DMS153 treated with DMSO at 0.1 percent for 48 hours (cell line): Measurements from ENCODE around the gene ORAI1.
"Not testable (repeated sequence)": the region's sequence is repeated elsewhere in the genome, so short reads cannot be mapped to it uniquely, and the experiment has no call there.

Experiments used
- DNase-seq: peaks from one replicate; lab custom pipeline; 2025; ENCODE audit not compliant: unreplicated experiment; lab: John Stamatoyannopoulos, UW

ORAI1 gene

DNA sequence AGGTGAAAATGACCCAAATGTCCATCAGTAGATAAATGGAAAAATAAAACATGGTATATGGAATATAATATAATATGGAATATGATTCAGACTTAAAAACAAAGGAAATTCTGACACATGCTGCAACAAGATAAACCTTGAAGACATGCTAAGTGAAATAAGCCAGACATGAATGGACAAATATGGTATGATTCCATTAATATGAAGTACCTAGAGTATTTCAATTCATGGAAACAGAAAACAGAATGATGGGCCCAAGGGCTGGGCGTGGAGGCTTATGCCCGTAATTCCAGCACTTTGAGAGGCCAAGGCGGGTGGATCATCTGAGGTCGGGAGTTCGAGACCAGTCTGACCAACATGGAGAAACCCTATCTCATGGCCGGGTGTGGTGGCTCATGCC lies 22.7 kb upstream of the ORAI1 start:
- no peak for DNase-seq

DNA sequence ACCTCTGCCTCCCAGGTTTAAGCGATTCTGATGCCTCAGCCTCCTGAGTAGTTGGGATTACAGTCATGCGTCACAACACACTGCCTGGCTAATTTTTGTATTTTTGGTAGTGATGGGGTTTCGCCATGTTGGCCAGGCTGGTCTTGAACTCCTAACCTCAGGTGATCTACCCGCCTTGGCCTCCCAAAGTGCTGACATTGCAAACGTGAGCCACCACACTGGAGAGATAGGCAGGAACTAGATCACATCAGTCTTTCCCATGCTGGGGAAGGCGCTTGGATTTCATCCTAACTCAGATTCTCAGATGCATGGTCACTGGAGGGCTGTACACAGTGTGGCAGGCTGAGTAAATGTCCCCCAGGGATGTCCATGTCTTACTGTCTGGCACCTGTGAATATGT lies 18.0 kb upstream of the ORAI1 start:
- no peak for DNase-seq

DNA sequence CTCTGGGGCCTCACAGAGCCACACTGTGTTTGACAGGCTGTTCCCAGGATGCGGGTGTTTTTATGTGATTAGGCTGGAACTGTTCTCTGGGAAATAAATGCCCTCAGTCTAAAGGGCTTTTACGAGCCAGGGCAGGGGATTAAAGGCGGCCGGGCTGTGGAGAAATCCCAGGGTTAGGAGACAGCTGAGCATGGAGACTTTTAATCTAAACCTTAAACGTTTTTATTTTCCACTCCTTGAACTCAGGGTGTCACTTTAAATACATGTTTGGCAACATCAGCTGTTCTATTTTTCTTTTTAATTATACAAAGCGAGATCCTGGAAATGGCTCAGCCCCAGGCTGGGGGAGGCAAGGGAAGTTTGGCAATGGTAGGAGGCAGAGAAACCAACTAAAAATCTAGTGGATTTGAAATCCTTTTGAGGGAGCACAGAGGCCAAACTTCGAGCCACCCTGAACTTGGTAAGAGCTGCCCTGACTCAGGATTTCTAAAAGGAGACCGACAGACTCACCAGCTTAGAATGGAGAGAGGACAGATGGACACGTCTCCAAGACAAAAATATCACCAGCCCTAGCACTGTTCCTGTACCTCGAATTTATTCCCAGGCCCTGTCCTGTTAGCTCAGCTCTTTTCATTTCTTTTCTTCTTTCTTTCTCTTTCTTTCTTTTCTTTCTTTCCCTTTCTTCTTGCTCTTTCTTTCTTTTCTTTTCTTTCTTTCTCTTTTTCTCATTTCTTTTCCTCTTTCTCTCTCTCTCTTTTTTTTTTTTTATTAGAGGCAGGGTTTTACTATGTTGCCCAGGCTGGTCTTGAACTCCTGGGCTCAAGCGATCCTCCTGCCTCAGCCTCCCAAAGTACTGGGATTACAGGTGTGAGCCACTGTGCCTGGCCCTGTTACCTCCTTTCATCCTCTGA lies 15.8 kb upstream of the ORAI1 start:
- no peak for DNase-seq

DNA sequence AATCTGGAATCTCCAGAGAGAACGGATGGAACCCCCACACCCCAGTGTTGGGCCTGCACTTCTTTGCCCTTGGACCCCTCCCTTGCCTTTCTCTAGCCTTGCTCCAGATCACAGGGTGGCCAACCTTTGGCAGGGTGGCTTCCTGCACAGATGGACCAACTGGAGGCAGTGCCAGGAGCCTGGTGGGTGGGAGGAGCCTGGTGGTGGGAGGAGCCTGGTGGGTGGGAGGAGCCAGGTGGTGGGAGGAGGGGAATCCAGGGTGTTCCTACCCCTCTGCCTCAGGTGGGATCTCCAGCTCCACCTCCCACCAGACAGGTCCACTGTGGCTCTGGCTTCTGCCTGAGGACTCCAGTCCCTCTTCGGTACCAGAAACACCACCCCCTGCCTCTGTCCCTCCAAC lies 15.0 kb upstream of the ORAI1 start:
- no peak for DNase-seq

GRCh38 chr12:121613462-121613861 lies 12.9 kb upstream of the ORAI1 start:
- DNase-seq = no peak

DNA sequence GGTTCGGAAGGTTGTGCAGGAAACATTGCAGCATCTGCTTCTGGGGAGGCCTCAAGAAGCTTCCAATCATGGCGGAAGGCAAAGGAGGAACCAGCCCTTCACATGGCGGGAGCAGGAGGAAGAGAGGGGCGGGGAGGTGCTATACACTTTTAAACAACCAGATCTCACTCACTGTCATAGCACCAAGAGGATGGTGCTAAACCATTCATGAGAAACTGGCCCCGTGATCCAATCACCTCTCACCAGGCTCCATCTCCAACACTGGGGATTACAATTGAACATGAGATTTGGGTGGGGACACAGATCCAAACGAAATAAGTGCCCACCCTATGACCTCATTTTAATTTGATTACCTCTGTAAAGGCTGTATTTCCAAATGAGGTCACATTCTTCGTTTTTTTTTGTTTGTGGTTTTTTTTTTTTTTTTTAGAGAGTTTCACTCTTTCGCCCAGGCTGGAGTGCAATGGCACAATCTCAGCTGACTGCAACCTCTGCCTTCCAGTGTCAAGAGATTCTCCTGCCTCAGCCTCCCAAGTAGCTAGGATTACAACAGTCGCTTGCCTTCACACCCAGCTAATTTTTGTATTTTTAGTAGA lies 11.4 kb upstream of the ORAI1 start:
- DNase-seq = no peak

DNA sequence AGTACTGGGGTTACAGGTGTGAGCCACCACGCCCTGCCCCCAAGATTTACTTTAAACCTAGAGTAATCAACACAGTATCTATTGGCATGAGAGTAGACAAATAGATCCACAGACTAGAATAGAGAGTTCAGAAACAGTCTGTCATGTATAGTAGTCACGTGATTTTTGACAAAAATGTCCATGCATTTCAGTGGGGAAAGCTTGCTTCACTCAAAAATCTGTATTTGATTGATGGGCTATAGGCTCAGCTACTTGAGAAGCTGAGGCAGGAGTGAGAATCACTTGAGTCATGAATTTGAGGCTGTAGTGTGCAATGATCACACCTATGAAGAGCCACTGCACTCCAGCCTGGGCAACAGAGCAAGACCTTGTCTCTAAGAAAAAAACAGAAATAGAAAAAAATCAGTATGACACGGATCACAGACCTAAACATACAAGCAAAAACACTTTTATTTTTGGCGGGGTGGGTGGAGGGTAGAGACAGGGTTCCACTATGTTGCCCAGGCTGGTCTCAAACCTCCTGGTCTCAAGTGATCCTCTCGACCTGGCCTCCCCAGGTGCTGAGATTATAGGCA lies 7.6 kb upstream of the ORAI1 start:
- DNase-seq = no peak

DNA sequence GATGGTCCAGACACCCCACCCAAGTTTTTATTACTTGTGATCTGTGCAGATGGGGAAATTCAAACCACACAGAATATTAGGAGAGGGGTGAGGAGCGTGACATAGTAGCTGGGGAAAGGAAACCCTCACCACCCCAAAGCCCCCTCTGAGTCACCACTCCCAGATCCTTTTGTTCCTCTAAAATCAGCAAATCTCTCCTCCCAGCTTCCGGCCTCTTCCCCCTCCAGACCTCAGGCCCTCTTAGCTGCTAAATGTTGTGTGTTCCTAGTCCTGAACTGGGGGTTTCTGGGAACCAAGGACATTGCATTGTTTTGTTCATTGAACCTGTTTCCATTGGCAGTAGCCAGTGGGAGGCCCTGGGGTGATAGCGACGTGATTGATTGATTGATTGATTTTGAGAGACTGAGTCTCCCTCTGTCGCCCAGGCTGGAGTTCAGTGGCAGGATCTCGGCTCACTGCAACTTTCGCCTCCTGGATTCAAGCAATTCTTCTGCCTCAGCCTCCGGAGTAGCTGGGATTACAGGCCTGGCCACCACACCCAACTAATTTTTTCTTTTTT lies 5.9 kb upstream of the ORAI1 start:
- DNase-seq = no peak

- DNase-seq = no peak
These were observed 717 bp downstream of the ORAI1 start for GRCh38 chr12:121626853-121627640.

- no peak for DNase-seq
These were observed 1.7 kb downstream of the ORAI1 start for GRCh38 chr12:121628037-121628436.

- DNase-seq = no peak
These were observed 2.2 kb downstream of the ORAI1 start for GRCh38 chr12:121628536-121628935.

DNA sequence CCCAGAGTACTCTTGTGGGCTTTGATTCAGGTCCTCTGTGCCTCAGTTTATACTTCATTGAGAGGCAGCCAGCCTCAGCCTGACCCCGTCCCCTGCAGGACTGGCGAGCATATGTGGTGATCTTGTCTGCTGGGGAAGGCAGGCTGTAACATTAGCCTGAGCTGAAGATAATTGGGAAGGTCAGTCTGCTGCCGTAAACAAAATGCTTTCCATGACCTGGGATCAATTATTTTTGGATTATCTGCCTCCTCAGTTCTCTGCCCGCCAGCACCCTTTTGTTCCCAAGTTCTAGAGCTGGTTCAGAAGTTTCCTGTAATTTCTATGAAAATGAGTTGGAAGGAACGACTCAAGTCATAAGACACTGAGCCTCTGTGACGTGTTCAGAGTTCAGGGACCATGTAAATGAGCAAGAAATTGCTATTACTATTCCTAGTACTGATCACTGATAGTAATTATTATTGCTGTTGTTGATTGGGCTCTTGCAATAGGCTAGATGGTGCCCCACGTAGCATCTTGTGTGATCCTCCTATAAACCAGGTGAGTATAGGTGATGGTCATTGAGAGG lies 4.5 kb downstream of the ORAI1 start:
- DNase-seq = no peak

GRCh38 chr12:121632069-121632970 lies 6.0 kb downstream of the ORAI1 start:
- DNase-seq = no peak

DNA sequence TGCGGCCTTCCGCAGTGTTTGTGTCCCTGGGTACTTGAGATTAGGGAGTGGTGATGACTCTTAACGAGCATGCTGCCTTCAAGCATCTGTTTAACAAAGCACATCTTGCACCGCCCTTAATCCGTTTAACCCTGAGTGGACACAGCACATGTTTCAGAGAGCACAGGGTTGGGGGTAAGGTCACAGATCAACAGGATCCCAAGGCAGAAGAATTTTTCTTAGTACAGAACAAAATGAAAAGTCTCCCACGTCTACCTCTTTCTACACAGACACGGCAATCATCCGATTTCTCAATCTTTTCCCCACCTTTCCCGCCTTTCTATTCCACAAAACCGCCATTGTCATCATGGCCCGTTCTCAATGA lies 7.5 kb downstream of the ORAI1 start:
- DNase-seq = not testable (repeated sequence)

DNA sequence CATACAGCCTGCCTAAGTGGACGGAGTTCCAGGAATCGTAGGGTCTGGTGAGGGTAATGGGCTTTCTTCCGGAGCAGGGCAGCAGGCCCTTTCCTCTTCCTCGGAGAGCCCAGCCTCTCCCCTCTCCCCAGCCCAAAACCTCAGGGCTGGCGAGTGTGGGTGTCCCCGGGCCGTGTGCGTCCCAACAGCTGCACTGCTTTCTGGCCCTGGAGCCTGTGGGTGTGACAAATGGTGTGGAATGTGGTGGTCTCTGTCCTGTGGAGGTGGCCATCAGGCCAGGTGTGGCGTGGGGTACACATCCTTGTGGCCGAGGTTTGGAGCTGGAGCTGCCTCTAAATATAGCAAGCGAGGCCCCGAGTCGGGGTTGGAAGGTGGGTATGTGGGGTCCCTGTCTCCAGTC lies 8.5 kb downstream of the ORAI1 start:
- no peak for DNase-seq

- no peak for DNase-seq
These were observed 11.0 kb downstream of the ORAI1 start for GRCh38 chr12:121637231-121637914.

DNA sequence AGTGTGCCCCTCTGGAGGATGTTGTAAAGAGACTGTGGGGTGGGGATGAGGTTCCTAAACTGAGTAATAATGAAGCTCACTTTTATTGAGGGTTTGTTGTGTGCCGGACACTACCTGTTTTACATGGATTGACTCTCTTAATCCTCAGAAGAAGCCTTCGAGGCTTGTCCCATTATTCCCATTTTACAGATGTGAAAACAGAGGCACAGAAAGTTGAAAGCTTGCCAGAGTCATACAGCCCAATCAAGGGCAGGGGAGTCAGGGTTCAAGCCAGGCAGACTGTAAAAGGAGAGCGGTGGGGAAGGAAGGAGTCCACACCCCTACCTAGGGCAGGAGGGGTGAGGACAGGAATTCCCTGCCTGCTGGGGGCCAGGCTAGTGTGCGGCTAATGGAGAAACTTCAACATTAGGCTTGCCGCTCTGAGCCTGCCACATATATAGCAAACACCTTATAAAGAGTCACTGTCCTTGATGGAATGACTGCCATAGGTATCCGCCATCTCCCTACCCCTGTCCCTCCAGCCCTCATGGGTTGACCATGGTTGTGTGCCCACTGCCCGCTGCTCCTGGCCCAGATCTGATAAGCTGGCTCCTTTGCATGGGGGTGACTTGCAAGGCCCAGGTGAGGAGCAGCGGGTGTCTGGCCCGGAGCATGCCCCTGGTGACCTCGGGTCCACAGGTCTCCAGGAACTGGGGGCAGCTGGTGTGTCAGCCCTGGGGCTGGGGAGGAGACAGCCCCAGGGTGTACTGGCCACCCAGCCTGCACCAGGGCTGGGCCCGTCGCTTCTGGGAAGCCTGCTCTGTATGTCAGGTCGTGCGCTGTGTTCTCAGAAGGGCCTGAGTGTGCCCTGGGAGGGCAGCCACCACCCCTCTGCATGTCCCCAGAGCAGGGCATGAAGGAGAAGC lies 12.2 kb downstream of the ORAI1 start:
- DNase-seq = no peak

GRCh38 chr12:121641343-121641630 lies 15.0 kb downstream of the ORAI1 start:
- no peak for DNase-seq
